Muscle of leg (tissue), 11 donors: ENCODE results near the gene LARGE1. TPM values are rescaled to one million over a fixed set of nuclear protein-coding genes. Genes with fewer than 3 reads are reported as not detected.
A peak's percentile ranks its signal among the peaks of the same experiment; 100 is the strongest.
"Not testable (repeated sequence)": the region's sequence is repeated elsewhere in the genome, so short reads cannot be mapped to it uniquely, and the experiment has no call there.

Source experiments
- DNase-seq: peaks from one replicate; pipeline ENCODE4 v3.0.0; 2013
- H3K27ac ChIP-seq: one replicate; pipeline ENCODE4 v1.5.1; 2013; ENCODE audit warnings: mild to moderate bottlenecking, low read length, control low read depth
- H3K27me3 ChIP-seq: one replicate; pipeline ENCODE4 v1.6.1; 2013; ENCODE audit warnings: low read length; ENCODE audit not compliant: control insufficient read depth, insufficient read depth
- H3K36me3 ChIP-seq: one replicate; pipeline ENCODE4 v1.6.1; 2013; ENCODE audit warnings: low read length; ENCODE audit not compliant: control insufficient read depth, insufficient read depth
- H3K4me1 ChIP-seq: one replicate; pipeline ENCODE4 v1.6.1; 2013; ENCODE audit warnings: low read length; ENCODE audit not compliant: control insufficient read depth, insufficient read depth
- H3K4me3 ChIP-seq: one replicate; pipeline ENCODE4 v1.5.1; 2013; ENCODE audit warnings: low read length, control low read depth
- H3K9me3 ChIP-seq: replicated peaks from 2 replicates; pipeline ENCODE4 v1.6.1; 2013; ENCODE audit warnings: low read depth, low read length; ENCODE audit not compliant: control insufficient read depth
- WGBS: methylation state at CpG from one replicate; pipeline ENCODE4 v1.1.5; 2013; ENCODE audit warnings: missing lambda C conversion rate; ENCODE audit not compliant: insufficient coverage; 5-methylcytosine and 5-hydroxymethylcytosine counted together
- polyA plus RNA-seq, 8 donors: library from polyadenylated mRNA; unstranded; fragments of 120-200 nt; gene quantifications; one replicate each; pipeline versions ENCODE4 v1.2.1 to v1.2.3, GENCODE V29; 2013; ENCODE audit warnings: inconsistent platforms in 1 of 8, low replicate concordance in 1 of 8; ENCODE audit not compliant: insufficient read length in 8 of 8, insufficient read depth in 1 of 8
- total RNA-seq: library from RNA; stranded (reverse); fragments of 120-200 nt; gene quantifications from one replicate; pipeline ENCODE4 v1.2.4, GENCODE V29; 2013

Gene LARGE1
- total and polyA plus RNA-seq, 9 donors: 7.7 to 14.6 (median 10.4) TPM

- no peaks in the 10 kb centered on the region for H3K9me3 ChIP-seq
- DNase-seq: no peak
- H3K36me3 ChIP-seq: no peaks in the 10 kb centered on the region
- no peak overlapping the region for H3K4me3 ChIP-seq
- 75% methylated on average over 2 of the region's 5 CpGs for WGBS
- H3K27ac ChIP-seq: no peak overlapping the region
- H3K4me1 ChIP-seq: no peaks in the 10 kb centered on the region
- H3K27me3 ChIP-seq: no peaks in the 10 kb centered on the region
Observed at GRCh38 chr22:33865248-33865647, 55.0 kb downstream of the LARGE1 start.

GRCh38 chr22:33864723-33865130 is 55.5 kb downstream of the LARGE1 start:
- no peaks in the 10 kb centered on the region for H3K9me3 ChIP-seq
- no peaks in the 10 kb centered on the region for H3K4me1 ChIP-seq
- H3K27ac ChIP-seq: no peak overlapping the region

GRCh38 chr22:33861216-33861875 is 58.9 kb downstream of the LARGE1 start:
- Histone ChIP-seq H3K27ac (no peak overlapping the region), H3K4me3 (no peak overlapping the region), H3K36me3 (no peaks in the 10 kb centered on the region), H3K4me1 (no peaks in the 10 kb centered on the region), H3K9me3 (no peaks in the 10 kb centered on the region), H3K27me3 (no peaks in the 10 kb centered on the region)
- WGBS: 82% methylated on average over 10 of the region's 12 CpGs
- no peak for DNase-seq

More at GRCh38 chr22:33864723-33865130, 55.5 kb downstream of the LARGE1 start:
- Histone ChIP-seq H3K4me3 (no peak overlapping the region), H3K27me3 (no peaks in the 10 kb centered on the region), H3K36me3 (no peaks in the 10 kb centered on the region)
- no peak for DNase-seq
- 83% methylated on average over 7 of the region's 7 CpGs for WGBS

GRCh38 chr22:33860386-33860785 is 59.9 kb downstream of the LARGE1 start:
- 86% methylated on average over 6 of the region's 8 CpGs for WGBS
- Histone ChIP-seq H3K36me3 (no peaks in the 10 kb centered on the region), H3K27ac (no peak overlapping the region), H3K4me3 (no peak overlapping the region), H3K4me1 (no peaks in the 10 kb centered on the region), H3K9me3 (no peaks in the 10 kb centered on the region), H3K27me3 (no peaks in the 10 kb centered on the region)
- DNase-seq: no peak

- H3K9me3 ChIP-seq: no peaks in the 10 kb centered on the region
- H3K4me3 ChIP-seq: no peak overlapping the region
- 94% methylated on average over 2 of the region's 6 CpGs for WGBS
- H3K27ac ChIP-seq: no peak overlapping the region
- DNase-seq: no peak
- H3K4me1 ChIP-seq: no peaks in the 10 kb centered on the region
- no peaks in the 10 kb centered on the region for H3K27me3 ChIP-seq
- H3K36me3 ChIP-seq: no peaks in the 10 kb centered on the region
Observed at GRCh38 chr22:33859311-33859710, 61.0 kb downstream of the LARGE1 start.

GRCh38 chr22:33858653-33859052 is 61.6 kb downstream of the LARGE1 start:
- not testable (repeated sequence) for H3K4me1 ChIP-seq, H3K9me3 ChIP-seq, H3K4me3 ChIP-seq, H3K27me3 ChIP-seq, H3K36me3 ChIP-seq, H3K27ac ChIP-seq, DNase-seq
- WGBS: no CpG with 5 or more reads among the region's 5 CpGs

GRCh38 chr22:33857767-33858166 is 62.5 kb downstream of the LARGE1 start:
- not testable (repeated sequence) for DNase-seq, H3K9me3 ChIP-seq, H3K27me3 ChIP-seq, H3K36me3 ChIP-seq, H3K4me3 ChIP-seq, H3K27ac ChIP-seq, H3K4me1 ChIP-seq
- WGBS: 98% methylated on average over 11 of the region's 16 CpGs

GRCh38 chr22:33854724-33855123 is 65.6 kb downstream of the LARGE1 start:
- no peak overlapping the region for H3K27ac ChIP-seq
- 91% methylated on average over 6 of the region's 11 CpGs for WGBS

GRCh38 chr22:33853200-33854097 is 66.8 kb downstream of the LARGE1 start:
- Histone ChIP-seq H3K27me3 (no peaks in the 10 kb centered on the region), H3K4me1 (peaks cover 6% of the 10 kb centered on the region), H3K9me3 (no peaks in the 10 kb centered on the region), H3K36me3 (no peaks in the 10 kb centered on the region), H3K27ac (peak overlapping the region; percentile 58), H3K4me3 (peak overlapping the region; percentile 29)
- peak; percentile 77 for DNase-seq
- WGBS: 37% methylated on average over 4 of the region's 9 CpGs

More at GRCh38 chr22:33854724-33855123, 65.6 kb downstream of the LARGE1 start:
- no peak for DNase-seq
- Histone ChIP-seq H3K36me3 (no peaks in the 10 kb centered on the region), H3K4me3 (no peak overlapping the region), H3K27me3 (no peaks in the 10 kb centered on the region), H3K9me3 (no peaks in the 10 kb centered on the region), H3K4me1 (peaks cover 6% of the 10 kb centered on the region)

- WGBS: no CpG with 5 or more reads among the region's 5 CpGs
- H3K27ac ChIP-seq: no peak overlapping the region
Observed at GRCh38 chr22:33851821-33852384, 68.4 kb downstream of the LARGE1 start.

More at GRCh38 chr22:33851821-33852384, 68.4 kb downstream of the LARGE1 start:
- no peak overlapping the region for H3K4me3 ChIP-seq
- H3K4me1 ChIP-seq: peaks cover 6% of the 10 kb centered on the region
- no peaks in the 10 kb centered on the region for H3K9me3 ChIP-seq
- no peak for DNase-seq
- no peaks in the 10 kb centered on the region for H3K36me3 ChIP-seq
- no peaks in the 10 kb centered on the region for H3K27me3 ChIP-seq
